Fibroblast of lung (primary cell): ENCODE results near the gene OR2L3.

Experiments used
- CTCF ChIP-seq, 2 donors: IDR thresholded peaks in 1 of 2; conservative IDR thresholded peaks in 1 of 2; 1 replicate in 1 of 2; 2 replicates in 1 of 2; pipeline ENCODE4 v1.5.1; 2011 to 2012; ENCODE audit warnings: low read length in 2 of 2, control low read depth in 1 of 2, inconsistent platforms in 1 of 2, low read depth in 1 of 2, mild to moderate bottlenecking in 1 of 2
- EZH2 ChIP-seq: IDR thresholded peaks from 2 replicates; pipeline ENCODE4 v1.5.1; 2012; ENCODE audit warnings: low read length, control low read depth, mild to moderate bottlenecking; ENCODE audit errors: missing control alignments

GRCh38 chr1:248046536-248046935, at the start of gene OR2L3:
- TF ChIP-seq CTCF (conservative IDR thresholded peaks at IDR 0.05 in 1 of 2, IDR thresholded peaks at IDR 0.05 in 1 of 2; ENCODE audit: low read depth in 1 of 2, low read length in 2 of 2) (no peak), EZH2 (no peak)
